ENCODE data around the gene DDX42.

DNA sequence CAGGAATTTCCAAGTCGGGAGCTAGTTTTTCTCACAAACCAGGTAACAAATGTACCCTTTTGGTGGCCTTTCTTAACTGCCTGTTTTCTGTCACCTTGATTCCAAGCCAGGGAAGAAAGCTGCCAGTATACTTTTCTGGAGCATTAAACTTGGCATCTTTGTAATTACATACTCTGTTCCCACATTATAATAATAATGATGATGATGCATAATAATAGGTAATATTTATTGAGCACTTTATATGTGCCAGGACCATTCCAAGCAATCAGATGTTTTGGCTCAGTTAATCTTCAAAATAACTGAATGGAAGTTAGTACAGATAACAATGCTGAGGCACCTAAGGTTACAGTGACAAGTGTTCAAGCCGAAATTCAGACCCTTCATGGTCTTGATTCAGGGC, 42.2 kb downstream of the DDX42 start:
- TF ChIP-seq CTCF (IDR thresholded peaks at IDR 0.05; ENCODE audit: low read length) (no peak), EZH2phosphoT487 (IDR thresholded peaks at IDR 0.05; ENCODE audit: low read length) (no peak), EZH2 (optimal IDR thresholded peaks at IDR 0.05; ENCODE audit: low read depth, low read length) (no peak)

All from MM.1S (cell line).